Adrenal gland (tissue), 12 donors: Measurements from ENCODE around the gene TCEA3. TPM values are rescaled to one million over a fixed set of nuclear protein-coding genes. Genes with fewer than 3 reads are reported as not detected.
A peak's percentile ranks its signal among the peaks of the same experiment; 100 is the strongest.

Source experiments
- DNase-seq, 7 donors: peaks; one replicate each; pipeline ENCODE4 v3.0.0-alpha.2; 2019 to 2020
- H3K27ac ChIP-seq, 5 donors: fragments of 200-600 bp; sonication (generic) in 4 of 5; 1 replicate in 3 of 5; 2 replicates in 2 of 5; pipeline versions ENCODE4 v1.5.1 to v1.8.0; 2016 to 2020; ENCODE audit warnings: mild to moderate bottlenecking in 1 of 5
- H3K27me3 ChIP-seq: fragments of 200-600 bp; 2 replicates; pipeline ENCODE4 v1.8.0; 2021
- H3K36me3 ChIP-seq, 2 donors: fragments of 200-600 bp; replicated peaks in 1 of 2; 1 replicate in 1 of 2; 2 replicates in 1 of 2; pipeline versions ENCODE4 v1.5.1 to v1.8.0; 2018 to 2022
- H3K4me1 ChIP-seq, 2 donors: fragments of 200-600 bp; replicated peaks in 1 of 2; 1 replicate in 1 of 2; 2 replicates in 1 of 2; pipeline versions ENCODE4 v1.5.1 to v1.8.0; 2018 to 2021
- H3K4me3 ChIP-seq, 4 donors: fragments of 200-600 bp; sonication (generic) in 3 of 4; one replicate each; pipeline ENCODE4 v1.5.1; 2016 to 2018
- H3K9me3 ChIP-seq, 3 donors: fragments of 200-600 bp; sonication (generic) in 1 of 3; replicated peaks in 1 of 3; 1 replicate in 2 of 3; 2 replicates in 1 of 3; pipeline versions ENCODE4 v1.5.1 to v1.8.0; 2016 to 2021
- POLR2A ChIP-seq, 2 donors: fragments of 450-650 bp; IDR thresholded peaks; one replicate each; pipeline ENCODE4 v1.6.1; 2017; ENCODE audit warnings: antibody characterized with exemption in 2 of 2, mild to moderate bottlenecking in 2 of 2, moderate library complexity in 1 of 2
- WGBS, 4 donors: extraction: QIAGEN DNeasy Blood & Tissue Kit in 2 of 4; methylation state at CpG; one replicate each; pipeline versions ENCODE4 v1.1.5 to v1.1.7; 2013 to 2017; 5-methylcytosine and 5-hydroxymethylcytosine counted together
- intact Hi-C, 2 donors: fragments of 100-400 bp; cut with DNase I; formaldehyde crosslinking; loops; one replicate each; pipeline versions ENCODE4 v1.14.1 to v1.15.0; 2022 to 2023
- polyA plus RNA-seq, 3 donors: library from polyadenylated mRNA; stranded (reverse); fragments of 200-250 nt in 2 of 3; fragments of 350-450 nt in 1 of 3; fragmentation: Illumina TruSeq in 1 of 3; extraction: RNeasy Lipid Tissue Mini Kit (QIAGEN cat#74804) in 1 of 3; gene quantifications; one replicate each; pipeline ENCODE4 v1.2.3, GENCODE V29; 2013 to 2014
- total RNA-seq, 9 donors: library from RNA; depleted of rRNA in 4 of 9; stranded (reverse); fragments of >200 nt in 4 of 9; fragments of 120-200 nt in 1 of 9; fragmentation: NEBNext Ultra II Directional in 1 of 9; extraction: Animal tissue kit (Norgen Biotek cat#: 25700) in 1 of 9; gene quantifications; one replicate each; pipeline versions ENCODE4 v1.1.0 to v1.2.4, GENCODE V29; 2013 to 2023
- TF ChIP-seq, protein P1 (sequence below), 6 experiments: fragments of 450-650 bp in 4 of 6; fragments of 200-600 bp in 2 of 6; sonication (generic) in 1 of 6; IDR thresholded peaks; 1 replicate in 5 of 6; 2 replicates in 1 of 6; pipeline versions ENCODE4 v1.5.1 to v1.8.0; 2016 to 2021; ENCODE audit warnings: antibody characterized with exemption in 6 of 6, mild to moderate bottlenecking in 2 of 6, moderate library complexity in 1 of 6
- donor health status: healthy with polysubstance abuse.
- donor health status: Bipolar disorder and iron deficiency.
- donor health status: DM: yes; HTN: yes; CAD: no.
- donor health status: DM: no; HTN: no; CAD: no.
- donor health status: DM: no; HTN: no; CAD: no.
- donor health status: DM: yes; HTN: yes; CAD: no.

The TCEA3 gene
- total and polyA plus RNA-seq, 12 donors, result 23.6 to 171 (median 115) TPM

DNA sequence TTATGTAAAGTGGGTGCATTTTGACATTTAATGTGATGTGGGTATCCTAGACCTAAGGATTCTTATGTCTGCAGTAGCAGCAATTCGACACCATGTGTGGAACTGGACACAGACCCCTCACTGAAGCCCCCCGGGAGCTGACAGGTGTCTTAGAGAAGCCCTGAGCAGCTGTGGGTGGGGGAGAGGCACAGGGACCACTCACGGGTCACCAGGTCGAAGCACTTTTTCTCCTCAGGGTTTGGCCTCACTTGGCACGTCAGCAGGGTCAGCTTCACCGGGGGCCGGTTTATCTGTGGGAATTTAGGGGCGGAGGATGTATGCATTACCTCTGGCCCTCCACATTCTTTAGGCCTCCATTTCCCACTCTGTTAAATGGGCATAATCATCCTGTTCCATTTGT is 14.0 kb upstream of the TCEA3 start:
- no peak for DNase-seq
- Histone ChIP-seq H3K36me3 (peaks cover 0 to 37% of the 10 kb centered on the region in 2 donors), H3K4me3 (no peak overlapping the region), H3K27ac (no peak overlapping the region), H3K27me3 (no peaks in the 10 kb centered on the region), H3K4me1 (no peaks in the 10 kb centered on the region), H3K9me3 (no peaks in the 10 kb centered on the region)
- TF ChIP-seq, protein P1, sequence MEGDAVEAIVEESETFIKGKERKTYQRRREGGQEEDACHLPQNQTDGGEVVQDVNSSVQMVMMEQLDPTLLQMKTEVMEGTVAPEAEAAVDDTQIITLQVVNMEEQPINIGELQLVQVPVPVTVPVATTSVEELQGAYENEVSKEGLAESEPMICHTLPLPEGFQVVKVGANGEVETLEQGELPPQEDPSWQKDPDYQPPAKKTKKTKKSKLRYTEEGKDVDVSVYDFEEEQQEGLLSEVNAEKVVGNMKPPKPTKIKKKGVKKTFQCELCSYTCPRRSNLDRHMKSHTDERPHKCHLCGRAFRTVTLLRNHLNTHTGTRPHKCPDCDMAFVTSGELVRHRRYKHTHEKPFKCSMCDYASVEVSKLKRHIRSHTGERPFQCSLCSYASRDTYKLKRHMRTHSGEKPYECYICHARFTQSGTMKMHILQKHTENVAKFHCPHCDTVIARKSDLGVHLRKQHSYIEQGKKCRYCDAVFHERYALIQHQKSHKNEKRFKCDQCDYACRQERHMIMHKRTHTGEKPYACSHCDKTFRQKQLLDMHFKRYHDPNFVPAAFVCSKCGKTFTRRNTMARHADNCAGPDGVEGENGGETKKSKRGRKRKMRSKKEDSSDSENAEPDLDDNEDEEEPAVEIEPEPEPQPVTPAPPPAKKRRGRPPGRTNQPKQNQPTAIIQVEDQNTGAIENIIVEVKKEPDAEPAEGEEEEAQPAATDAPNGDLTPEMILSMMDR (IDR thresholded peaks at IDR 0.05), result no peak
- TF ChIP-seq POLR2A (IDR thresholded peaks at IDR 0.05), result no peak
- 70 to 91% (median 88%) methylated on average over 4 to 8 of the region's 8 CpGs for WGBS, 4 donors
- intact Hi-C loops, result no loop called here

DNA sequence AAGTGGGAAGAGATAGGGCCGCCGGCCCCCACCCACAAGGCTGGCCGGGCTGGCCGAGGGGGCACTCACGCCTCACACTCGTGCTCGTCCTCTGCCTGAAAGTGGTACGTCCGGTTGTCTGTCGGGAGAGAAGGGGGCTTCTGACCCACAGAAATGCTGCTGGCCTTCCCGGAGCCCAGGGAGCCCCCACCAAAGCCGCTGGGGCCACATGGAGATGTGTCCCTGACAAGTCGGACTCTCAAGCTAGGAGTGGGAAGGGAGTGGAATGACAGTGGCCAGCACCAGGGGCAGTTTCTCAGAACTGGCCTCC is 12.8 kb upstream of the TCEA3 start:
- Histone ChIP-seq H3K4me3 (no peak overlapping the region), H3K27ac (no peak overlapping the region), H3K36me3 (peaks cover 0 to 48% of the 10 kb centered on the region in 2 donors), H3K4me1 (no peaks in the 10 kb centered on the region), H3K27me3 (no peaks in the 10 kb centered on the region), H3K9me3 (no peaks in the 10 kb centered on the region)
- TF ChIP-seq, protein P1 (IDR thresholded peaks at IDR 0.05), result no peak
- no peak for TF ChIP-seq POLR2A (IDR thresholded peaks at IDR 0.05)
- WGBS, 4 donors, result 89 to 100% (median 95%) methylated on average over 1 to 13 of the region's 13 CpGs
- DNase-seq, result no peak
- intact Hi-C loops, result no loop called here

DNA sequence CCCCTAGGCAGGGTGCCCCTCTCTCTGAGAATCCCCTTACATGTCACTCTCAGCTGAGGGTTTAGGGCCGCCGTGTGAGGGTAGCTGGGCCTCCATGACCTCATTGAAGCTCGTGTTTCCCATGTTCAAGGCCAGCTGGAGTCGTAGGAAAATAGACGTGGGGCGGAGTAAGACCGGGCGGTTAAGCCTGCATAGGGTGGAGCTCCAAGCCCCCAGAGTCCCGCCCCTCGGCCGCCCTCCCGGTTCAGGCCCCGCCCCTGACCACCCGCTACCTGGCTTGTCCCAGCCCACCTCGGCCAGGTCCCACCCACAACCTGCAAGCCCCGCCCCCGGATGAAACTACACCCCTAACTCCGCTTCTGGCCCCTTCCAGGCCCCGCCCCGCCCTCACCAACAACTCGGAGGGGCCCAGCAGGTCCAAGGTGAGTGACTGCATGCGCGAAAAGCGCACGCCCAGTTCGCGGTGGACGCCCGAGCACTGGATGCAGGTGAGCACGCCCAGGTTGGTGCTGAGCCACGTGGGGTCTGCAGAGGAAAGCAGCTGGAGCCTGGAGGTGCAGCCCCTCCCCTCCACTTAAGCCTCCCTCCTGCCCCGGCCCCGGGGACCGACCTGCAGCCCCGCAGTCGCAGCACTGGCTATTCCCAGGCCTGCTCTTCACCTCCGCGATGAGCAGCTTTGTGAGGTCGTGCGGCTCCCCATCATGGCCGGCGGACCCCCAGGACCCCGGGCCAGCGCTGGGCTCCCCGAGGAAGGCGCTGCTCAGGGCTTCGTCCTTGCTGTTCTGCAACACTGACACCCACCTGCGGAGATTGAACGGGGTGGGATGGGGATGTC is 12.2 kb upstream of the TCEA3 start:
- peak; percentile 50 to 72 (median 67) for DNase-seq

DNA sequence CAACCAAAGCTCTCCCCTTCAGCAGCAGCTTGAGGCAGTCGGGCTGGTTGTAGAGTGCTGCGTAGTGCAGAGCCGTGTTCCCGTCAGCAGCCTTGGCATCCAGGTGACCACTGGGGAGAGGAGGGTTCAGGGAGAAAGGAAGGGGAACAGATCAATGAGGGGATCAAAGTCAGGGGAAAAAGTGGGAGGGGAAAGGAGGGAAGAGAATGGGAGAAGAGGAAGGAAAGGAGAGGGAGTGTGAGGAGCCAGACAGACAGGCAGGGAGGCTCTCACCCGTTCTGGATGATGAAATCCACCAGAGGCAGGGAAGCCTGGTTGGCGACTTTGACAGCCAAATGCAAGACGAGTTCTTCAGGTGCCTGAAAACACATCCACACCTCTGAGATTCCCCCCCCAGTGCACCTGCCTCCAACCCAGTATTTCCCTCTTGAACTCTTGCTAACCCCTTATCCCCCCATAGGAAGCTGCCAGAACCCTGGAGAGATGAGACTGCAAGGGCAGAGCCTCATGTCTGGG is 9.8 kb upstream of the TCEA3 start:
- H3K4me1 ChIP-seq, result no peaks in the 10 kb centered on the region
- DNase-seq, result no peak
- 81 to 93% (median 88%) methylated on average over 7 of the region's 7 CpGs for WGBS, 4 donors
- no peak overlapping the region for H3K27ac ChIP-seq
- no peak overlapping the region for H3K4me3 ChIP-seq
- no peaks in the 10 kb centered on the region for H3K9me3 ChIP-seq
- intact Hi-C loops, result no loop called here
- H3K27me3 ChIP-seq, result no peaks in the 10 kb centered on the region
- TF ChIP-seq, protein P1 (IDR thresholded peaks at IDR 0.05), result no peak
- no peak for TF ChIP-seq POLR2A (IDR thresholded peaks at IDR 0.05)
- peaks cover 0 to 56% of the 10 kb centered on the region in 2 donors for H3K36me3 ChIP-seq

More for the DNA sequence above, 12.2 kb upstream of the TCEA3 start:
- Histone ChIP-seq H3K27me3 (no peaks in the 10 kb centered on the region), H3K9me3 (no peaks in the 10 kb centered on the region), H3K36me3 (peaks cover 0 to 52% of the 10 kb centered on the region in 2 donors), H3K4me1 (no peaks in the 10 kb centered on the region), H3K4me3 (no peak overlapping the region), H3K27ac (peak overlapping the region in 1 of 5 donors; percentile 62)
- intact Hi-C loops, result no loop called here
- no peak for TF ChIP-seq POLR2A (IDR thresholded peaks at IDR 0.05)
- TF ChIP-seq, protein P1 (IDR thresholded peaks at IDR 0.05), result no peak
- 44 to 68% (median 60%) methylated on average over 22 to 49 of the region's 49 CpGs for WGBS, 4 donors
